ENCODE results near the gene RGPD4. TPM values are rescaled to one million over a fixed set of nuclear protein-coding genes. Genes with fewer than 3 reads are reported as not detected.

RGPD4 gene
- total RNA-seq, 1 donor from 2014 or later: not detected

- no peak overlapping the region for H3K9ac ChIP-seq (ENCODE audit: low read length)
- no peak overlapping the region for H3K4me3 ChIP-seq (ENCODE audit: insufficient read depth, low read depth, low read length)
- DNase-seq (ENCODE audit: low read depth) (no peak), FAIRE-seq (no peak)
- no peak overlapping the region for H3K27ac Mint-ChIP-seq (ENCODE audit: unreplicated experiment)
- H3K27me3 ChIP-seq (ENCODE audit: insufficient read depth, low read length): no peaks in the 10 kb centered on the region
- H2AFZ ChIP-seq (ENCODE audit: low read depth, low read length): no peak overlapping the region
- no peak for TF ChIP-seq EZH2 (IDR thresholded peaks at IDR 0.05; ENCODE audit: insufficient read depth, low read length)
- no peak for TF ChIP-seq CTCF (IDR thresholded peaks at IDR 0.05; ENCODE audit: insufficient read depth, low read depth, low read length)
- H3K4me1 ChIP-seq (ENCODE audit: insufficient read depth, low read length): no peaks in the 10 kb centered on the region
- H3K4me3 Mint-ChIP-seq (ENCODE audit: unreplicated experiment): no peak overlapping the region
- H3K4me1 Mint-ChIP-seq (ENCODE audit: low read depth, unreplicated experiment): no peaks in the 10 kb centered on the region
- no peaks in the 10 kb centered on the region for H4K20me1 ChIP-seq (ENCODE audit: insufficient read depth, low read length)
- H3K9me3 ChIP-seq (ENCODE audit: insufficient read depth, low read depth, low read length): no peaks in the 10 kb centered on the region
- no peaks in the 10 kb centered on the region for H3K79me2 ChIP-seq (ENCODE audit: insufficient read depth, low read length)
- no peaks in the 10 kb centered on the region for H3K27me3 Mint-ChIP-seq (ENCODE audit: low read depth, unreplicated experiment)
- no peak overlapping the region for H3K27ac ChIP-seq (ENCODE audit: low read depth, low read length)
- no peaks in the 10 kb centered on the region for H3K36me3 Mint-ChIP-seq (ENCODE audit: low read depth, unreplicated experiment)
- no peaks in the 10 kb centered on the region for H3K9me3 Mint-ChIP-seq (ENCODE audit: unreplicated experiment)
- no peak overlapping the region for H3K4me2 ChIP-seq (ENCODE audit: low read length)
- no peaks in the 10 kb centered on the region for H3K36me3 ChIP-seq (ENCODE audit: insufficient read depth, low read length)
Observed at GRCh38 chr2:107790837-107791236, 35.9 kb upstream of the RGPD4 start.

- no peak overlapping the region for H3K4me3 ChIP-seq (ENCODE audit: insufficient read depth, low read depth, low read length)
- no peaks in the 10 kb centered on the region for H3K36me3 Mint-ChIP-seq (ENCODE audit: low read depth, unreplicated experiment)
- H3K4me1 Mint-ChIP-seq (ENCODE audit: low read depth, unreplicated experiment): no peaks in the 10 kb centered on the region
- no peaks in the 10 kb centered on the region for H3K36me3 ChIP-seq (ENCODE audit: insufficient read depth, low read length)
- no peak for TF ChIP-seq EZH2 (IDR thresholded peaks at IDR 0.05; ENCODE audit: insufficient read depth, low read length)
- TF ChIP-seq CTCF (IDR thresholded peaks at IDR 0.05; ENCODE audit: insufficient read depth, low read depth, low read length): no peak
- no peak overlapping the region for H3K27ac Mint-ChIP-seq (ENCODE audit: unreplicated experiment)
- no peaks in the 10 kb centered on the region for H3K9me3 ChIP-seq (ENCODE audit: insufficient read depth, low read depth, low read length)
- no peak overlapping the region for H3K4me3 Mint-ChIP-seq (ENCODE audit: unreplicated experiment)
- no peaks in the 10 kb centered on the region for H3K79me2 ChIP-seq (ENCODE audit: insufficient read depth, low read length)
- no peak overlapping the region for H2AFZ ChIP-seq (ENCODE audit: low read depth, low read length)
- no peaks in the 10 kb centered on the region for H3K4me1 ChIP-seq (ENCODE audit: insufficient read depth, low read length)
- no peak overlapping the region for H3K4me2 ChIP-seq (ENCODE audit: low read length)
- H3K9me3 Mint-ChIP-seq (ENCODE audit: unreplicated experiment): no peaks in the 10 kb centered on the region
- H3K9ac ChIP-seq (ENCODE audit: low read length): no peak overlapping the region
- no peak for DNase-seq (ENCODE audit: low read depth)
- FAIRE-seq: no peak
- H4K20me1 ChIP-seq (ENCODE audit: insufficient read depth, low read length): no peaks in the 10 kb centered on the region
- H3K27me3 ChIP-seq (ENCODE audit: insufficient read depth, low read length): no peaks in the 10 kb centered on the region
- no peak overlapping the region for H3K27ac ChIP-seq (ENCODE audit: low read depth, low read length)
- H3K27me3 Mint-ChIP-seq (ENCODE audit: low read depth, unreplicated experiment): no peaks in the 10 kb centered on the region
Observed at GRCh38 chr2:107801498-107801897, 25.2 kb upstream of the RGPD4 start.

DNA sequence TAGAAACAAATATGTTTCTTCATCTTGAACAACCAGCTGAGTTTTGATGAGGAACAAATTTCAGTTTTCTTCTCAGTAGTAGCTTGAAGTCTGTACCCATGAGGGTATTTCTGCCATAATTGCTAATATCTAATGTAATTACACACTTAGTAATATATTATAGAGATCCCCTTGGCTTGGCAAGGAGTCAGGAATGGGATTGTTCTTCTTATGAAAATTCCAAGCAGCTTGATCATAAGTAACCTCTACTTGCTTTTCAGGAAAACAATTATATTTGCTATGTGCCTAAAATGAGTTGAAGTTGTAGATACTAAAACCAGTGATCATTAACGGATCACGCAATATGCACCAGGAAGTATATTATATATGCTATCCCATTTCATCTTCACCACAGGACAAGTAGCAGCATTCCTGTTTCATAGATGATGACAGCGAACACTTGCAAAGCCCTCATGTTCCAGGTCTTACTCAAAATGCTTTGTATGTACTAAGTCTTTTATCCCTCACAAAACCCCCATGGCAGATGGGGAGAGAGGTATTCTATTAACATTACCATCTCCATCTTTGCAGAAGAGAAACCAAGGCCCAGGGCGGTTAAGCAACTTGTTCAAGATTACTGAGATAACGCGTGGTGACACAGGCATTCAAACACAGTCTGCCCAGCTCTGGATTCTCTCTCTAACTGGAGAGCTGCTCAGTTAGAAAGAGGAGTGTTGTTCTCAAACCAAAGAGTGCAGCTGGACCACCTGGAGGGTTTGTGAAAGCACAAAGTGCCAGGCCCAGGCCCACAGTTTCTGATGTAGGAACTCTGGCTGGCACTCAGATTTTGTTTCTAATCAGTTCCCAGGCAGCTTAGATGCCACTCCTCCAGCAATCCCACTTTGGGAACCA lies 21.8 kb upstream of the RGPD4 start:
- Histone ChIP-seq H3K9me3 (ENCODE audit: insufficient read depth, low read depth, low read length) (no peaks in the 10 kb centered on the region), H3K27ac (ENCODE audit: low read depth, low read length) (no peak overlapping the region), H3K4me3 (ENCODE audit: insufficient read depth, low read depth, low read length) (no peak overlapping the region), H3K4me2 (ENCODE audit: low read length) (no peak overlapping the region), H3K36me3 (ENCODE audit: insufficient read depth, low read length) (no peaks in the 10 kb centered on the region), H3K79me2 (ENCODE audit: insufficient read depth, low read length) (no peaks in the 10 kb centered on the region), H2AFZ (ENCODE audit: low read depth, low read length) (no peak overlapping the region), H3K27me3 (ENCODE audit: insufficient read depth, low read length) (no peaks in the 10 kb centered on the region), H3K9ac (ENCODE audit: low read length) (no peak overlapping the region), H4K20me1 (ENCODE audit: insufficient read depth, low read length) (no peaks in the 10 kb centered on the region), H3K4me1 (ENCODE audit: insufficient read depth, low read length) (no peaks in the 10 kb centered on the region)
- Mint-ChIP-seq H3K4me1 (ENCODE audit: low read depth, unreplicated experiment) (peaks cover 7% of the 10 kb centered on the region), H3K27ac (ENCODE audit: unreplicated experiment) (no peak overlapping the region), H3K4me3 (ENCODE audit: unreplicated experiment) (no peak overlapping the region), H3K9me3 (ENCODE audit: unreplicated experiment) (no peaks in the 10 kb centered on the region), H3K36me3 (ENCODE audit: low read depth, unreplicated experiment) (no peaks in the 10 kb centered on the region), H3K27me3 (ENCODE audit: low read depth, unreplicated experiment) (no peaks in the 10 kb centered on the region)
- no peak for TF ChIP-seq CTCF (IDR thresholded peaks at IDR 0.05; ENCODE audit: insufficient read depth, low read depth, low read length)
- no peak for TF ChIP-seq EZH2 (IDR thresholded peaks at IDR 0.05; ENCODE audit: insufficient read depth, low read length)
- DNase-seq (ENCODE audit: low read depth): no peak
- FAIRE-seq: no peak

All from astrocyte (in vitro differentiated cells and primary cell).